Neuron (in vitro differentiated cells): Measurements from ENCODE around the gene MTA3.

ENCODE experiments used
- H2AFZ ChIP-seq: one replicate; pipeline ENCODE4 v1.6.1; 2013; ENCODE audit warnings: low read depth, mild to moderate bottlenecking, inconsistent platforms, low read length, moderate library complexity
- H3K27me3 ChIP-seq: one replicate; pipeline ENCODE4 v1.6.1; 2013; ENCODE audit warnings: low read length; ENCODE audit not compliant: insufficient read depth
- H3K36me3 ChIP-seq: one replicate; pipeline ENCODE4 v1.6.1; 2013; ENCODE audit warnings: low read length; ENCODE audit not compliant: insufficient read depth
- H3K4me1 ChIP-seq: one replicate; pipeline ENCODE4 v1.6.1; 2013; ENCODE audit warnings: low read length; ENCODE audit not compliant: insufficient read depth
- H3K4me3 ChIP-seq: 2 replicates; pipeline ENCODE4 v1.5.1; 2013; ENCODE audit warnings: mild to moderate bottlenecking, low read length, moderate library complexity
- H3K9me3 ChIP-seq: one replicate; pipeline ENCODE4 v1.6.1; 2013; ENCODE audit warnings: low read length

The MTA3 gene

DNA sequence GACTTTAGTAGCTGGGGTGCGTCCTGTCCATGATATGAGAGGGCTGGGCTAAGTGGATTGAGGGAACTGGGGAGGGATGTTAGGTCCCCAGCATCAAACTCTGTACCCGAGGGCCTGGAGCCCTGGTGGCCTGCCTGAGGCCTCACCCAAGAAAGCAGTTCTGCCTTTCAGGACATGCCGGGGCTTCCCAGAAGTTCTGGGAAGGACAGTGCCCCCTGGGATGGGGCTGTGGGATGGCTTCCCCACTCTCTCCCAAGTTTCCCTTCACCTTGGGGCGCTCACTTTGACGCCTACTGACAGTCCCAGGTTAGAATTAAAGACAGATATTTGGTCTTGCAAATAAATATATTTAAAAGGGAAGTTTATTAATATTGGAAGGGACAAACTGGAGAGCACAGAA, 193.7 kb downstream of the MTA3 start:
- no peaks in the 10 kb centered on the region for H3K9me3 ChIP-seq
- H3K36me3 ChIP-seq = no peaks in the 10 kb centered on the region
- H3K27me3 ChIP-seq = no peaks in the 10 kb centered on the region
- no peak overlapping the region for H2AFZ ChIP-seq
- H3K4me1 ChIP-seq = no peaks in the 10 kb centered on the region
- no peak overlapping the region for H3K4me3 ChIP-seq

GRCh38 chr2:42762823-42763804, 194.7 kb downstream of the MTA3 start:
- Histone ChIP-seq H3K27me3 (no peaks in the 10 kb centered on the region), H3K4me3 (no peak overlapping the region)

DNA sequence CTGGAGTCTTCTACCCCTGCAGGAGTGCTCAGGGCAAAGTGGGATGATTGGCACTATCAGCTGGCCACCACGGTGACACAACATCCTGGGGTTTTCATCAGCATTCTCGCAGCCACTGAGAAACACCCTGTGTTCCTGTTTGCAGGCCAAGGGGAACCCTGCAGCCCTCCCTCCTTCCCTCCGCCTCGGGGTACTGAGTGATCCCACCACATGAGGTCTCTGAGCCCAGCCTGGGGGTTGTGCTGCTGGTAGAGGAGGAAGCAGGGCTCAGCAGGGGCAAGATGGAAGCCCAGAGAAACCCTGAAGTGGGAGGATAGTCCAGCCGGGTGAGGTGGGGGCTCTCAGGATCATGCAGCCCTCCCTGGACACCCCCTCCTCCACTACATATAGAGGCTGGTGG, 195.7 kb downstream of the MTA3 start, which contains the start of gene OXER1:
OXER1 (minus strand) TSS at position 40 of the 400 bp plus-strand sequence. CDS start 73 bp downstream, outside the sequence.
- Histone ChIP-seq H2AFZ (no peak within 1 kb of the TSS), H3K9me3 (no peaks in the 10 kb centered on the region), H3K36me3 (no peaks in the 10 kb centered on the region), H3K4me3 (no peak within 1 kb of the TSS), H3K4me1 (no peaks in the 10 kb centered on the region), H3K27me3 (no peaks in the 10 kb centered on the region)

More at GRCh38 chr2:42762823-42763804, 194.7 kb downstream of the MTA3 start:
- no peaks in the 10 kb centered on the region for H3K4me1 ChIP-seq
- H3K36me3 ChIP-seq = no peaks in the 10 kb centered on the region
- H3K9me3 ChIP-seq = no peaks in the 10 kb centered on the region
- H2AFZ ChIP-seq = no peak overlapping the region

DNA sequence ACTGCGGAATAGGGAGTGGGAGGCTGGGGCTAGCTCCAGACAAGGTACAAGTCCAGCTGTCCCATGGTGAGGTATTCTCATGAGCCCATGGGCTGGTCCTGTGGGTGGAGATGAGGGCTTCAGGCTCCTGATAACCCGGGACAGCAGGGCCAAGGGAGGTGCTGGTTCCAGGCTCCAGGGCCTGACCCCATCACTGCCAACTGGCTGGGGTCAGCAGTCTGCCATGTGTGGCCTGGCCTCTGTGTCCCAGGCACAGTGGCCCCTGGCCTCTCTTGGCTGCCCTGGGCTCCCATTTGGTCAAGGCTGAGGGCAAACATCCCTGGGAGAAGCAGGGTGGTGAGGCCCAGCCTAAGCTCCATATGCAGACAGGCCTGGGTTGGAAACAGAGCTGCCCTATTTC, 196.5 kb downstream of the MTA3 start:
- Histone ChIP-seq H3K36me3 (no peaks in the 10 kb centered on the region), H3K4me3 (no peak overlapping the region), H3K4me1 (no peaks in the 10 kb centered on the region), H2AFZ (no peak overlapping the region), H3K27me3 (no peaks in the 10 kb centered on the region), H3K9me3 (no peaks in the 10 kb centered on the region)

DNA sequence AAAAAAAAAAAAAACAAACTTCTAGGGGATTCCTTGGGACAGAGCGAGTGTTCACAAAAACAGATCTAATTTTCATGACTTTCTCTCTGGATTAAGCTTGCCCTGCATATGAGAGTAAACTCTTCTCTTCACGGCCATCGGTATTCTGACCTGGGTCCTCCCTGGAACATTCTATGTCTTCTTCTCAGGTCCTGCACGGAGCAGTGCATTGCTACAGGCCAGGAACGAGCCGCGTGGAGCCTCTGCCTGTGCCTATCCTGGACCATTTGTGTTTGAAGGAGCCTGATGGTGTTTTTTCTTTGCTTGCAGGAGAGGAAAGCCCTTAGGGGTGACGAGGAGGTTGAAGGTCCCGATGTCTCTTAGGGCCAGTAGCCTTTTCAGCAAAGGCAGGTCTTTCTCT, 197.3 kb downstream of the MTA3 start:
- no peak overlapping the region for H2AFZ ChIP-seq
- no peaks in the 10 kb centered on the region for H3K27me3 ChIP-seq
- no peak overlapping the region for H3K4me3 ChIP-seq
- H3K36me3 ChIP-seq = no peaks in the 10 kb centered on the region
- H3K9me3 ChIP-seq = no peaks in the 10 kb centered on the region
- no peaks in the 10 kb centered on the region for H3K4me1 ChIP-seq

DNA sequence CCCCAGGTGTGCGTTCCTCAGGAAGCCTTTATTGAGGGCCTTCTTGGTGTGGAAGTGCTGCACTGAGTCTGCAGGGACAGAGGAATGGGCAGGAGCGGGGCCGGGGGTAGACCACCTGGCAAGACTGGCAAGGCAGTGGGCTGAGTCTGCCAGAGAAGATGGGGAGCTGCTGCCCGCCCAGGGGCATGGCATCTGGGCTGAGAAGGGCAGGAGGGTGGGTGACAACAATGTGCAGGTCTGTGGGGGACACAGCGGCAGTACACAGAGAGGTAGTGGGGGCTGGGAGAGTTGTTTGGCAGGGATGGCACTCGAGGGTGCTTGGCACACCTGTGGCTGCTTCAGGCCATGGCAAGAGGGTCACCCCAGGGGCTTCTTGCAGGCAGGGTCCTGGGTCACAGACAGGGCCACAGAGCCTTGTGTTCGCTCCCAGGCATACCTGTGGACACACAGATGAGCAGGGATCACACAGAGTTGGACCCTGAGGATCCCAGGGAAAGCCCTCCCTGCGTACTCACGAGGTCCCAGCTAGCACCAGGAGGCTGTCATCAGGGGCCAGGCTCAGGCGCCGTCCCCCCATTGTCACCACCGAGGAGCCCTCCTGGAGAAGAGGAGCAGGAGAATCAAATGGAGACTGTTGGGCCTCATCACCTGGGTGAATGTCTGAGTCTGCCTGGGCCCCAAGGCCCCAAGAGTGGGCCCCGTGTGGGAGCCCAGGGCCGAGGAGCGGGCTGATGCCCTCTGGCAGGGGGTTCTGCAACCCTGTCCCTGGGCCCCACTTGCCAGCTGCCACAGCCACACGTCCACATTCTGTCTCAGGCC, 198.9 kb downstream of the MTA3 start:
- Histone ChIP-seq H3K4me3 (no peak overlapping the region), H3K4me1 (no peaks in the 10 kb centered on the region), H3K9me3 (no peaks in the 10 kb centered on the region), H3K27me3 (no peaks in the 10 kb centered on the region), H3K36me3 (no peaks in the 10 kb centered on the region), H2AFZ (no peak overlapping the region)

DNA sequence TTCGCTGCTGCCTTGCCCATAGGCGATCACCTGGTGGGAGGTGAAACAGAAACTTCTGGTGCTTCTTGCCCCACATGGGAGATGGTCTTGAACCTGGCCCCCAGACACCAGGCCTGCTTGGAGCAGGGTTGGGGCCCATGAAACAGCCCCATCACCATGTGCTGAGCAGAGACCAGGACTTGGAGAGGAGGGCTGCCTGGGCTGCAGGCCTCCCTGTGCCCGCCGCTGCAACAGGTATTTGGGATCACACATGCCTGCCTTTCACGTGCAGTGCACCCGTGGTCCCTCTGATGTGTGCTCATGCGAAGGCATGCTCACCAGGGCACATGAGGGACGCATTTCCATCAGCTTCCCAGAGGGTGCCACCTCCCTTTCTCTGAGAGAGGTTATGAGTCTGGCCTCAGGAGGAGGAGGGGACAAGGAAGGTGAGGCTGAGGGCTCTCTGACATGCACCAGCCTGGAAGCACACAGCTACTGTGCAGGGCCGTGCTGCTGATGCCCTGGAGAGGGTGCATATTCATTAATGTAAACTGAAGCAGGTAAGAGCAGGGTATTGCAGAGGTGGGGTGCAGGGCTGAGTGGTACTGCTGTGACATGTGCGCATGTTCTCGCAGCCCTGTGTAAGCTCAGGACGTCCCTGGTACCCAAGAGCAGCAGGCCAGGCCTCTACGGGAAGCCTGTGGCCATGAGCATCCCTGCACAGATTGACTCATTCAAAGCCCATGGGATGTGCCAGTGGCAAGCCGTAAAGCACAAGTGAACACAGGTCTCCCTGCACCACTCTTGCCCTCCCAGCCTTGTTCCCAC, 199.7 kb downstream of the MTA3 start:
- Histone ChIP-seq H3K27me3 (no peaks in the 10 kb centered on the region), H2AFZ (no peak overlapping the region), H3K4me1 (no peaks in the 10 kb centered on the region)

DNA sequence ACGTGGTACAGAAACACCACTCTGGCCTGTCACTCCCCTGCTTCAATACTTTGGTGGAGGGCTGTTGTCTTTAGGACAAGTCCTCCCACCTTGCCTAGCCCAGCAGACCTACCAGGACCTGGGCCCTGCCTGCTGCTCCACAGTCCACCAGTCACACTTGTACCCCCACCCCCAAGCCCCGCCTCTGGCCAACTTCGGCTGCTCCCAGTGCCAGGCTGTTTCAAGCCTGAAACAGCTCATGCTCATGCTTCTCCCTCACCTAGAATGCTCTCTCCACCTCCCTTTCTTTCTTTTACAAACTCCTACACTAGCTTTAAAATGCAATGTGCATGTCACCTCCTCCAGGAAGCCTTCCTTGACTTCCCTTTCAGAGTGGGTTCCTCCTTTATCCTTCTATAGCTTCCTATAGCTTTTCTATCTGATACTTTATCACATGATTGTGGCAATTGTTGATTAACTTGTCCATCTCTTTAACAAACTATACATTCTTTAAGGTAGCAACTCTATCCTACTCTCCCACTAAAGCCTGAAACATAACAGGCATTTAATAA, 200.3 kb downstream of the MTA3 start:
- no peaks in the 10 kb centered on the region for H3K36me3 ChIP-seq
- H3K27me3 ChIP-seq = no peaks in the 10 kb centered on the region
- no peak overlapping the region for H3K4me3 ChIP-seq
- H2AFZ ChIP-seq = no peak overlapping the region
- no peaks in the 10 kb centered on the region for H3K9me3 ChIP-seq
- H3K4me1 ChIP-seq = no peaks in the 10 kb centered on the region

More for the DNA sequence above, 199.7 kb downstream of the MTA3 start:
- H3K9me3 ChIP-seq = no peaks in the 10 kb centered on the region
- H3K4me3 ChIP-seq = no peak overlapping the region
- no peaks in the 10 kb centered on the region for H3K36me3 ChIP-seq

DNA sequence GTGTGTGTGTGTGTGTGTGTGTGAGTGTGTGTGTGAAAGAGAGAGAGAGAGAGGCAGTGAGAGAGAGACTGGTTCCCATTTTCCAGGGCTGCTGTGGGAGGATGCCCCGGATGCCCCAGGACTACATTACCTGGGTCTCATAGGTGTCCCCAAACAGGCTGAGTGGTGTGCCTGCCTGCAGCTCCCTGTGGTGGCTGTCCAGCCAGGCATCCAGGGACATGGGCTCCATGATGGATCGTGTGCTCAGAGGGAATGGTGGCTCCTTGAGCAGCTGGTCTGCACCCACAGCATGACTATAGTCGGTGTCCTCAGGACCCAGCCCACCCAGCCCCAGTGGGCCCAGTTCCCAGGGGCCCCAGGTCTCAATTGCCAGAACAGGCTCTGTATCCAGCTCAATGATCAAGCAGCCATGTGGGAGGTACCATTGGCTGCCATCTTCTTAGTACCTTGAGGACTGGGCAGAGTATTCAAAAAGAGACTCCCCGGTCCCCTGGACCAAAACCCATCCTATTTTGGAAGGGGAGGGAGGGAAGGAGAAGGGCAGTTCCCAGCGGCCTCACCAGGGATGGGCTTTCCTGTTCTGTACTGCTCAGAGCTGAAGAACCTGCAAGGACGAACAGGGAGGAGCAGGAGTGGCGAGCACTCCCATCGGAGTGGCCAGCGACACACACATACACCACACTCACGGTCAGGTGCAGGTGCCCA, 201.3 kb downstream of the MTA3 start:
- Histone ChIP-seq H3K4me1 (no peaks in the 10 kb centered on the region), H3K9me3 (no peaks in the 10 kb centered on the region), H3K4me3 (no peak overlapping the region), H2AFZ (no peak overlapping the region), H3K36me3 (no peaks in the 10 kb centered on the region), H3K27me3 (no peaks in the 10 kb centered on the region)

GRCh38 chr2:42770288-42771131, 202.1 kb downstream of the MTA3 start:
- Histone ChIP-seq H2AFZ (no peak overlapping the region), H3K4me3 (no peak overlapping the region), H3K4me1 (no peaks in the 10 kb centered on the region), H3K36me3 (no peaks in the 10 kb centered on the region), H3K9me3 (no peaks in the 10 kb centered on the region), H3K27me3 (no peaks in the 10 kb centered on the region)

DNA sequence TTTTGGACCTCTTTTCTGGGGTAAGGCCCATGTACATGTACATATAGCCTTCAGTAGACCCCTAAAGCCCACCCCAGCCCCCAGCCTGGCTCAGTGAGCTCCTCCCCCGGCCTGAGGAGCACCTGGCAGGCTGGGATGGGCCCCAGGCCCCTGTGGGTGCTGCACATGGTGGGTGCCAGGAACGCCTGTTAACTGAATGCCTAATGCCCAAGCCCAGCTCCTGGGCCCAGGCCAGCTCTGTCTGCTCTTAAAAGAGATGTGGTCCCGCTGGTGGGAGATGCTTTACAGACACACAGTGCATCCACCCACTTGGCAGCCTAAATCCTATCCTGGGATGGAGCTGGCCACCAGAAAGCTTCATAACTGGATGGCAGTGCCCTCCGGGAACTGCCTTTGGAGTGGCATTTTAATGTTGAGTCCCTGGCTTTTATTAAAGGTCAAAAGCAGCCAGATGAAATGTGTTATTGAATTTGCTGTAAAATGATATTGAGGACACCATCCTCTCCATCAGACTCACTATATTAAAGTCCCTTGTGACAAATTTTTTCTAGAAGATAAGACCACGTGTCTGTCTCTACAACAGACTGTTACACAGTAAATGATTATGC, 203.2 kb downstream of the MTA3 start:
- Histone ChIP-seq H3K4me3 (no peak overlapping the region), H3K36me3 (no peaks in the 10 kb centered on the region), H3K27me3 (no peaks in the 10 kb centered on the region), H3K9me3 (no peaks in the 10 kb centered on the region), H3K4me1 (no peaks in the 10 kb centered on the region), H2AFZ (no peak overlapping the region)
